ENCODE results near the gene SCART1.

- no peak for TF ChIP-seq CTCF (IDR thresholded peaks at IDR 0.05; ENCODE audit: low read depth, low read length, poor library complexity, severe bottlenecking)
- TF ChIP-seq EZH2phosphoT487 (IDR thresholded peaks at IDR 0.05; ENCODE audit: borderline replicate concordance, low read length), result no peak
Measured at GRCh38 chr10:133405272-133405671, 48.5 kb upstream of the SCART1 start.
